GM12892 (cell line): ENCODE data around the gene IAPP.

Source experiments
- POLR2A ChIP-seq: IDR thresholded peaks from 2 replicates; pipeline ENCODE4 v1.6.1; 2011; ENCODE audit warnings: low read depth, low read length, control low read depth
- TAF1 ChIP-seq: IDR thresholded peaks from 2 replicates; pipeline ENCODE4 v1.6.1; 2011; ENCODE audit warnings: low read depth, mild to moderate bottlenecking, control low read depth, low read length, borderline replicate concordance

DNA sequence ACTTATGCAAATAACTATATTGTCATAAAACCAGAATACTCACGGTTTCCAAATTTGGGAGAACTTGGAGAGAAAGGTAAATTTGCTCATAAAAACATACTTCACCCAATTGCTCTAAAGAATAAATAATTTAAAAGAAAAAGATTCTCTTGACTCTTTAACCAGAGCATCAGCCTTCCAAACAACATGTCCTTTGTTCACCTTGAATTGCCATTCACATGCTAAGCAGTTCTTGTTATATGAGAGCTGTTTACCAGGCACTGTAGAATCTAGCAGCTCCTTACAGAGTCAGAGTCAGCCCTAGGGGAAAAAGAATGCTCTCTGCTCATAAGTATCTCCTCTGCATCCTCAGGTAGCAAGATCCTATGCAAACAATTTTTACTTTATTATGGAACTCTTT, 48.2 kb upstream of the IAPP start:
- TF ChIP-seq POLR2A (no peak), TAF1 (no peak)
